Skeletal muscle cell (primary cell): ENCODE measurements around the gene N4BP3.
"Not testable (repeated sequence)": the region's sequence is repeated elsewhere in the genome, so short reads cannot be mapped to it uniquely, and the experiment has no call there.

ENCODE experiments used
- DNase-seq: peaks from one replicate; pipeline ENCODE4 v3.0.0-alpha.2; 2010; ENCODE audit warnings: low read depth
- H3K4me3 ChIP-seq: 2 replicates; pipeline ENCODE4 v1.5.1; 2011; ENCODE audit warnings: low read depth, mild to moderate bottlenecking, control low read depth, low read length, moderate library complexity

N4BP3 gene

GRCh38 chr5:178119915-178120606, 6.7 kb downstream of the N4BP3 start:
- H3K4me3 ChIP-seq, result no peak overlapping the region
- no peak for DNase-seq

- H3K4me3 ChIP-seq, result peak overlapping the region; percentile 37
- peak; percentile 51 for DNase-seq
Measured at GRCh38 chr5:178120607-178121357, 7.5 kb downstream of the N4BP3 start.

- H3K4me3 ChIP-seq, result peak overlapping the region; percentile 37
Measured at GRCh38 chr5:178121391-178122276, 8.3 kb downstream of the N4BP3 start.

GRCh38 chr5:178122346-178122745, 9.0 kb downstream of the N4BP3 start:
- DNase-seq, result no peak
- H3K4me3 ChIP-seq, result no peak overlapping the region

More at GRCh38 chr5:178121391-178122276, 8.3 kb downstream of the N4BP3 start:
- DNase-seq, result peak; percentile 42

- DNase-seq, result no peak
- no peak overlapping the region for H3K4me3 ChIP-seq
Measured at GRCh38 chr5:178123094-178123965, 10.0 kb downstream of the N4BP3 start.

- no peak overlapping the region for H3K4me3 ChIP-seq
- no peak for DNase-seq
Measured at GRCh38 chr5:178123966-178124925, 10.9 kb downstream of the N4BP3 start.

- no peak for DNase-seq
- H3K4me3 ChIP-seq, result no peak overlapping the region
Measured at GRCh38 chr5:178125253-178125906, 12.0 kb downstream of the N4BP3 start.

GRCh38 chr5:178126556-178126955, 13.2 kb downstream of the N4BP3 start:
- no peak for DNase-seq
- no peak overlapping the region for H3K4me3 ChIP-seq

- DNase-seq, H3K4me3 ChIP-seq: not testable (repeated sequence)
Measured at GRCh38 chr5:178127300-178128009, 14.1 kb downstream of the N4BP3 start.

GRCh38 chr5:178129296-178129695, 16.0 kb downstream of the N4BP3 start:
- H3K4me3 ChIP-seq, result no peak overlapping the region

GRCh38 chr5:178130234-178130575, 16.9 kb downstream of the N4BP3 start:
- H3K4me3 ChIP-seq, result peak overlapping the region; percentile 74

More at GRCh38 chr5:178129296-178129695, 16.0 kb downstream of the N4BP3 start:
- no peak for DNase-seq

GRCh38 chr5:178130576-178131445, 17.5 kb downstream of the N4BP3 start, which contains the start of gene RMND5B:
TSS of gene RMND5B (plus strand) at chr5:178131014. CDS start at chr5:178138120, 7,106 bp downstream.
- DNase-seq, result no peak
- H3K4me3 ChIP-seq, result peak within 1 kb of the TSS; percentile 74

More at GRCh38 chr5:178130234-178130575, 16.9 kb downstream of the N4BP3 start:
- DNase-seq, result not testable (repeated sequence)

- no peak for DNase-seq
- peak overlapping the region; percentile 74 for H3K4me3 ChIP-seq
Measured at GRCh38 chr5:178131446-178131996, 18.2 kb downstream of the N4BP3 start.

- DNase-seq, result no peak
- H3K4me3 ChIP-seq, result no peak overlapping the region
Measured at GRCh38 chr5:178136990-178137389, 23.7 kb downstream of the N4BP3 start.

- no peak for DNase-seq
- H3K4me3 ChIP-seq, result no peak overlapping the region
Measured at GRCh38 chr5:178137991-178138390, 24.7 kb downstream of the N4BP3 start.
